Stimulated activated CD4-positive, alpha-beta T cell treated with anti-CD3 and anti-CD28 coated beads, Interleukin-2, amount 100 ng/mL, for 24 hours (primary cell): ENCODE results near the gene CPD.
A peak's percentile ranks its signal among the peaks of the same experiment; 100 is the strongest.

ENCODE experiments used
- DNase-seq, 2 donors: peaks; one replicate each; pipeline ENCODE4 v3.0.0-alpha.2; 2020

Gene CPD

DNA sequence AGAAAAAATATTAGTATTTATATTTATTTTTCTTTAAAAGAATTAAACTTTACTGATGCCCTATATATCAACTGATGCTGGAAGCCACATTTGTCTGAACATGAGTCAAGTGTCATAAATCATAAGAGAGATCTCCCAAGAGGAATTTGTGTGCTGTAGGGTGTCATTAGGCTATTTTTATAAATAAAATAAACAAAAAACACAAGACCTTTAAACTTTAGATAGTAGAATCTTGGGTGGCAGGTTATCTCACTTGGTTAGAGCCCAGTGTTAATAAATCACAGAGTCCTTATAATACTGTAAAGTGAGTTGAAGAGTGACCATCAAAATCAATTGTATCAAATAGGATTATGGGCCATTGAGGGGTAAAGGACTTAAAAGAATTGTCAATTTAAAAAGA is 21.3 kb upstream of the CPD start:
- no peak for DNase-seq

DNA sequence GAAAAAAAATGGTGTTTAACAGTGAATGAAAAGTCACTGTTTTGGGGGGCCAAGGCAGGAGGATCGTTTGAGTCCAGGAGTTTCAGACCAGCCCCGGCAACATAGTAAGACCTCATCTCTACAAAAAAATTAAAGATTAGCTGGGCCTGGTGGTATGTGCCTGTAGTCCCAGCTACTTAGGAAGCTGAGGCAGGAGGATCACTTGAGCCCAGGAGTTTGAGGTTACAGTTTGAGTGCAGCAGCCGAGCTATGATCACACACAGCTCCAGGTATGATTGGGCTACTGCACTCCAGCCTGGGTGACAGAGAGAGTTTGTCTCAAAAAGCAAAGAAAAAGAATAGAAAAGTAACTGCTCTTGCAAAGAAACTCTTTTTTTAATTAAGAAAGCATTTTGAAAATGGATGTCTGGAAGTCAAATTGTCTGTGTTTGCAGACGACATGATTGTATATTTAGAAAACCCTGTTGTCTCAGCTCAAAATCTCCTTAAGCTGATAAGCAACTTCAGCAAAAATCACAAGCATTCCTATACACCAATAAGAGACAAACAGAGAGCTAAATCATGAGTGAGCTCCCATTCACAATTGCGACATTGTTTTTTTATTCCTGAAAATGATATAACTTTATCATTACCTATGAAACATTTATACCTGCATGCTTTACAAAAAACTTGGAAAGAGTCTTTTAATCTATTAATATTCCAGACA is 20.5 kb upstream of the CPD start:
- DNase-seq: no peak

- DNase-seq: no peak
Measured at GRCh38 chr17:30360086-30360808, 18.5 kb upstream of the CPD start.

- DNase-seq: no peak
Measured at GRCh38 chr17:30361766-30362279, 16.9 kb upstream of the CPD start.

DNA sequence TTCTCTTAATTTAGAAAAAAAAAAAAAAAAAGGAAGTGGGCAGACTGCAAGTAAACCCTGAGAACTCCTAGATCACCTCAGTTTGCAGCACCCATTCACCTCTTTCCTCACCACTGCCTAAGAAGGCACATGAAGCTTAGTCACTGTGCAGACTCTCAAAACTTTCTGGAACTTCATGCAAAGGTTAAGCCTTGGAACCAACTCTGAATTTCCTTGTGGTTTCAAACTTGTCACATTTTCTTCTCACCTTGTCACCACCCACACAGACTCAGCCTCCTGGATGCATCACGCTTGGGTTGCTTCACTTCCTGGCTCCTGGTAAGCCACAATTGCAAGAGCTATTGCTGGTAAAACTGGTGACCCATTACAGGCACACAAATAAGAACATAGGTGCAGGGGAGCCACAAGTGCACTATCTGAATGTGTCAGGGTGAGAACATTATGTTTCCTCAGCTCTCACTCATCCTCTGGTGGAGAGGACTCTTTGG is 15.0 kb upstream of the CPD start:
- DNase-seq: peak; percentile 78 to 84

DNA sequence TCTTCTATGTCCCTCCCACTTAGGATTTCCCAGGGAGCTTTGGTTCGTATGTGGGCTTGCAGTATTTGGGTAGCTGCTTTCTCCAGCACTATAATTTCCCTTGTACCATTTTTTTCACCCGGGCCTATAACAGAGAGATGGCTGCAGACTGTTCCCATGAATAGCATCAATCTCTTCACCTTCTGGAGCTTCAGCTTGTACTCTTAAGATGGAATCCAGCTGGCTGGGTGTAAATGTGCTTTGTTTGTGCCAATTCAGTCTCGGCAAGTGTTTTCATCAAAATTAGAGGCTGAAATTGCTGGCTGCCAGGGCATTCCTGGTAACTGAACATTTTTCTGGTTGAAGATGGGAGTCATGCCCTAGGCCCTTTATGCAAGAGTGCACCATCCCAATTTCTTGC is 12.2 kb upstream of the CPD start:
- no peak for DNase-seq

- DNase-seq: no peak
Measured at GRCh38 chr17:30368912-30369720, 9.6 kb upstream of the CPD start.

- DNase-seq: no peak
Measured at GRCh38 chr17:30369995-30370394, 8.7 kb upstream of the CPD start.

GRCh38 chr17:30372755-30373154 is 6.0 kb upstream of the CPD start:
- peak in 1 of 2 donors; percentile 56 for DNase-seq

GRCh38 chr17:30375661-30376060 is 3.1 kb upstream of the CPD start:
- DNase-seq: no peak

- DNase-seq: peak; percentile 60 to 68
Measured at GRCh38 chr17:30376621-30377452, 1.9 kb upstream of the CPD start.

GRCh38 chr17:30377574-30378240 is 1.0 kb upstream of the CPD start:
- no peak for DNase-seq

GRCh38 chr17:30378241-30378824 is 394 bp upstream of the CPD start:
- peak; percentile 57 to 60 for DNase-seq

DNA sequence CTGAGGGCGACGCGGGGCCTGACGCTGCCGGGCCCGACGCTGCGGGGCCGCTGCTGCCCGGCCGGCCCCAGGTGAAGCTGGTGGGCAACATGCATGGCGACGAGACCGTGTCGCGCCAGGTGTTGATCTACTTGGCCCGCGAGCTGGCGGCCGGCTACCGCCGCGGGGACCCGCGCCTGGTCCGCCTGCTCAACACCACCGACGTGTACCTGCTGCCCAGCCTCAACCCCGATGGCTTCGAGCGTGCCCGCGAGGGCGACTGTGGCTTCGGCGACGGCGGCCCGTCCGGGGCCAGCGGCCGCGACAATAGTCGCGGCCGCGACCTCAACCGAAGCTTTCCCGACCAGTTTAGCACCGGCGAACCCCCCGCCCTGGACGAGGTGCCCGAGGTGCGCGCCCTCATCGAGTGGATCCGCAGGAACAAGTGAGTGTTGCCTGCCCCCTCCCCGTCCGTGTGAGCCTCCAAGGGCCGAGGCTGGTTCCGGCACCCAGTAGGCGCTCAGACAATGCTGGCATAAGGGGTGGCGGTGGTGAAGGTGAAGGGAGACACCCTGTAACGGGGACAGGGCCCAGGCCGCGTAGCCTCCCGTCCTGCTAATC is 676 bp downstream of the CPD start:
- DNase-seq: peak; percentile 30 to 43

DNA sequence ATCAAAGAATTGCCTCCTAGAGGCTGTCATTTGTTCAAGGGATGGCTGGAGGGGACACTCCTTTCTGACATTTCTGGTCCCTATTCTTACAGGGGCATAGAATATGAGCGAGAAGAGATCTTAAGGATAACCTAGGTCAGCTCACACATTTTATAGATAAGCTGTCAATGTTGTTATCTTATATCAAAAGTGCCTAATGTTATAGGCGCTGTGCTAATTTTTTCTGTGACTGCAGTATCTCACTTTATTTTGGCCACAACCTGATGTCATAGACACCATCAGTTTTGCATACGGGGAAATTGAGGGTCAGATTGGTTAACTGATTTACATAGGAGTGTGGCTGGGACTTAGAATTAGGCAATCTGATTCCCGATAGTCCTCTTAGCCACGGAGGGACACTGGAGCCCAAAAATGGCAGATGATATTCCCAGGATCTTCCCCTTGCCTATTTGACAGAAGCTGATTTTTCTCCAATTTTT is 1.2 kb downstream of the CPD start:
- DNase-seq: no peak

DNA sequence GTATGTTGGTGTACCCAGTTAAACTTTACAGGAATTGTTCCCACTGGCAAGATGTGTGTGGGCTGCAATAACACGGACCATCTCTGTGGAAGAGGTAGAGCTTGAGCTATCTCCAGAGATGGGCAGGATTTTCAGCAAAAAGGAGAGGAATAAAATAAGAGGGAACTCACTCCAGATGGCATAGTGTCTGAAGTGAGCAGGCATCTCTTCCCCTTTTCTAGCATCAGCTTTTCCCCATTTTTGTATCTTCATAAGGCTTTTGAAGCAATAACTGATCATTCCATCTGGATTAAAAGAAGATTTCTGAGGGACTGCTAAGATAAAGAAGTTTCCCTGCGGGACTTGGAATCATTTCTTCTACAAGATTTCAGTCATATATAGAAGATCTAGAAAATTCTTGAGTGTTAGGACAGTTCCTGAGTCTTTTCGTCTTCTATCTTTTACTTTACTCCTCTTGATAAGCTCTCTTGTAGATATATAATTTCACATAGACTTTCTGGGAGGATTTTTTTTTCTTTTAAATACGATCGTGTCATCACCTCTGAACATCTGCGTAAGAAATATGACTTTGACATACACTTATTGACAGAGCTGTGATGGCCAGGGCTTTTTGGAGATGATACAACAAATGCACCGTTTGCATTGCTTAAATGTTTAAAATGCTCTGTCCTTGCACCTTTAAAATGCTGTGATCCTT is 2.1 kb downstream of the CPD start:
- DNase-seq: no peak

DNA sequence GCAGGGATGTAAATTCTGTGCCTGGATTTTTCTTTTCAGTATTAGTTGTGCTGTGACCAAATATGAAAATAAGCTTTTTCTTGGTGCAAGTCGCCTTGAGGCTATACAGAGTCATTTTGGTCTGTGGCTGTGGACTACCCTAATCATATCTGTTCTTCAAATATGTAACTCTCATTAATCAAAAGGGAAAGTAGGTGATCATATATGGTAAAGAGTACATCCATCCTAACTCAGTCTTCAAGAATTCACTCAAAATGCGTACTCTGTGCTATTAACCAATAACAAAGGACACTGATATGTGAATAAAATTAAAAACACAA is 2.6 kb downstream of the CPD start:
- no peak for DNase-seq

DNA sequence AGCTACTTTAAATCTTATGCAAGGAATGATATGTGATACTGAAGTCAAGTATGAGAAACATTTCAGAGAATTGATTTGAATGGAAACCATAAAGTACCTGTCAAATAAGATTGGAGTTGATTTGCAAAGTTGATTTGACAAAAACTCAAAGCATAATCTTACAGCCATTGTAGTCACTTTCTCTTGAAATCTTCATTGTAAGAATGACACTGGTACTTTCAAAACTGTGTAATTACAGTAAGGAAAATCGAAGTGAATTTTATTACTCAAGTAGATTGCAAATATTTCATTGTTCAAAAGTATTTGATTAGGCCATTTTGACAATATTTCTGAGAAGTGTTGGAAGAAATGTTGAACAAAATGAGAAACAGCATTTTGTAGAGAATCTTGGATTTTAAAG is 3.6 kb downstream of the CPD start:
- DNase-seq: no peak

DNA sequence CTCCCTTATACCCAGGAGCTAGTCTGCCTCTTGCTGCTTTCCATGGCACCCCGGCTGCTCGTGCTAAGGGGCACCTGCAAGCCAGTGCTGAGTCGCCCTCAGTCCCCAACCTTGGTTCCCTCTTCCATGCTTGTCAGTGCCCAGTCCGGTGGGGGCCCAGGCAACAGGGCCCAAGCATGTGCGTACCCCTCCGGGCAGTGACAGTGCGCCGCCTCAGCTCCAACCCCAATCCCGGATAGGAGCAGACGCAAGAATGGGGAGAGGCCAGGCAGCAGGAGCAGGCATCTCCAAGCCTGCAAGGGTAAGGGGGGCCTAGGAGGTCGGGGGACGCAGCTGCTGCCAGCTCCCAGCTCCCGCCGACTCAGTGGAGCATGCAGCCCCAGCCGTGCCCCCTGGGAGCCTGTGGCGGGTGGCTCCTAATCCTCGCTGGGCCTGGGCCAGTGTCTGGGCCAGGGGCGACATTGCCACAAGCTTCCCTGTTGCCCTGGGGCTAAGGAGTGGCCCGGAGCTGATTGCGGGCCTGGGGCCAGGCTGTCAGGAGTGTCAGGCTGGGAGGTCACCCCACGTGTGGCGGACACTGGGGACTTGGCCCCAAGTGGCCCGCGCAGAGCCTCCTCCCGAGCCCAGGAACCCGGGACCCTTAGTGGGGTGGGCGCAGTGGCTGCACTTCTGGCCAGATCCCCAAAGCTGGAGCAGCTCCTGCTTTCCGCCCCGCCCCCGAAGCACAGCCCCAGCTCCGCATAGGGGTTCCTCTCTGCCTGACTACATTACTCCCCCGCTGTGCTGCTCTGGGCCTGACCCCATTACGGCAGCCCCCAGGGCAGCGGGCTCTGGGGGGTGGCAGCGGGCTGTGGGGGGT is 9.8 kb downstream of the CPD start:
- no peak for DNase-seq
